GM18867 (cell line): ENCODE measurements around the gene TMEFF2.
"Not testable (repeated sequence)": the region's sequence is repeated elsewhere in the genome, so short reads cannot be mapped to it uniquely, and the experiment has no call there.

Experiments used
- ATAC-seq: cut with Tn5 transposase; IDR thresholded peaks from one replicate; pipeline ENCODE4 v1.9.1; 2021; ENCODE audit warnings: mild to moderate bottlenecking, moderate library complexity; ENCODE audit not compliant: unreplicated experiment

TMEFF2 gene

DNA sequence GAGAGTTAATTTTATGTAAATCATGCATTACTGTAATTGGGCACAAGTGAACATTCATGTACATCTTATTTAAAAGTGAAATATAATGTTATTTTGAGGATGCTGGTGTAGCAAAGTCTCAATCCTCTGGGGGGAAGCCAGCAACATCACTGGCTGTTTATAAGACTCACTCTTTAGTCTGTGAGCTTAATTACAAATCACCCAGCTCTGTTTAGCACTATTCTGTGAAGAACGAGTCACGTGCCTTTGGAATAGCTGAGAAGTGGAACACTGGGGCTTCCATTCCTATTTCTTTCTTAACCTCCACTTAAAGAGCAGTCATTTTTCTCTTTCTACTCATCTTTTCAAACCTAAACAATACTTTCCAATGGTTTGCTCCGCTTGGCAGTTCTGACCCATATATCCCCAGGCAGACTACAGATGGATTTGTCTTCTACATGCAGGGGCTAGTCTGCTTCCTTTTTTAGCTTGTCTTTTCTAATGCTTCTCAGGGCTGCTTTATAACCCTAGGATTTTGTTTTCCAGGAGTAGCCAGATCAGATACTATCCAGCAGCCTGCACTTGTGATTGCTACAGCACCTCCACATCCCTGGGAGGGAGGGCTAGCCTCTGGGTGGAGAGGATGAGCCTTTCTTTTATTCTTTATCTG, 252.5 kb downstream of the TMEFF2 start:
- no peak for ATAC-seq

DNA sequence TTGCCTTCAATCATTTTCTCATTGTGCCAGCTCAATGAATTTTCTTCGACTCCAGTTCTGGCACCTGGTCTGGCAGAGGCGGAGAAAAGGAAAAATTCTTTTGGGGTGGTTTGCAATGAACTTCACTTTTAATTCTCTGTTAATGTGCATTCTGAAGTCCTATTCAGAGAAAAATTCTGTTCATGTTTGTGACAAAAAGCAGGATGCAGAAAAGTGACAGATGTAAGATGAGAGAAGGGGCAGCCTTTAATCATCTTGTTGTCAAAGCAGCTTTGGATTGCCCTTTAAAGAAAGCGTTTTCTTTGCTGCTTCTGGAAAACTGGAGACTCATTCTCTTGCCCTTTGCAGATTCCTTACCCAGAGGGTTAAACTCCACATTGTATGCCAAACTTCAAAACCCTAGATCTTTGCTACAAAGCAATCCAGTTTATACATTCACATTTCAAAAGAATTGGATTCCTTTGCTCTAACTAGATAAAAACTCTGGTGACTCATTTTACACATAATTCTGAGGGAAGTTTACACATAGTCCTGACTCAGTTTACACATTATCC, 253.3 kb downstream of the TMEFF2 start:
- ATAC-seq, result no peak

DNA sequence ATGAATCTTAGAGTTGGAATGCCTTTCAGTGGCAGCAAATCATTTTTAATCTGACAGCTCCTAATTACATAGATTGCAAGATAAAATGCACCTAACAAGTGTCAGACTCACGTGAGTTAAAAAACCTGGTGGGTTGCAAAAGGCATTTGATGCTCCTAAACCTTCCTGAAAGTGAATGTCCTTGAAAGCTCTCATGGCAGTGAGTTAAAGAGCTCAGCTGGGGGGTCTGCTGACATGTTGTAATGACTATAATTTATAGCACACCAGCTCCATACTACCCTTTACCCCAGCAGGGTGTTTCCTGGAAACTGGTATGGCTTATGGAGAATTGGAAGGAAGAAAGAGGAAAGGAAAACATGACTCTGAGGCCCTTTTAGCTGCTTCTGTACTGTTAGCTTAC, 256.0 kb downstream of the TMEFF2 start:
- no peak for ATAC-seq

DNA sequence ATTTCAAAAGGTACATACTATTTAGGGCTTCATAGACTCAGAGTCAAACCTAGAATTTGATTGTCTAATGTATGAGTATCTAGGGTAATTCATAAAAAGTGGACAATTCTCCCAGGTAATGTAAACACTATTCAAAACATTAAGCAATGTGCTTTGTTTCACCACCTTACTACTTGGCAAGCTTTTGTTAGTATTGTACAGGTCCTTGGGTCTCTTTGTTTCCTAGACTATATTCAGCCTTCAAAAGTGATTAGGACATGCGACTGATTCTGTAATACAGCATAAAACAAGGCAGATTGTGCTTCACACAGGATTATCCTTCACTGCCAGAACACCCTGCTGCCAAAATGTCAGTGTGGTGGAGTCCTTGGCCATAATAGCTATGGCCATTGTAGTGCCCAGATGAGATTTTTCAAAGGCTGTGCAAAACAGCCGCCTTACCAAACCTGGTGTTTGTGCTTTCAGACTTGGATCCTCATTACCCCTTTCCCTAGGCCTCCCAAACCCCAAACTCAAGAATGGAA, 257.8 kb downstream of the TMEFF2 start:
- ATAC-seq, result no peak

DNA sequence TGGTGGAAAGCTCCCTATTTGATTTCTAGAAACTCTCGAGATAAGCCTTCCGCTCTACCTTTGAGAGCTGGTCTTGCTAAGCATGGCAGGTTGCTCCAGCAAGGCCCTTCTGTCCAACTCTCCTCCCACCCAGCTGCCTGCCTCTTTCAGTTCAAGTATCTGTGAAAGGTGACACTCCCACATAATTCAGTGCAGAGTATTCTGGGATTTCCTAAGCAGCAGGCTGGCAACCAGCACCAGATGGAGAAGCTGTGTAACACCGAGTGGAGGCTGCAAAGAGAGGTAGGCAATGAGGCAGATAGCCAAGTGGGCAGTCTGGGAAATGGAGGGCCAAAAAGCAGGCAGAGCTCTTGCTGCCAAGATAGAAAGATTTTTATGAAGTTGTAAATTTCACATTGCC, 259.5 kb downstream of the TMEFF2 start:
- ATAC-seq, result no peak

DNA sequence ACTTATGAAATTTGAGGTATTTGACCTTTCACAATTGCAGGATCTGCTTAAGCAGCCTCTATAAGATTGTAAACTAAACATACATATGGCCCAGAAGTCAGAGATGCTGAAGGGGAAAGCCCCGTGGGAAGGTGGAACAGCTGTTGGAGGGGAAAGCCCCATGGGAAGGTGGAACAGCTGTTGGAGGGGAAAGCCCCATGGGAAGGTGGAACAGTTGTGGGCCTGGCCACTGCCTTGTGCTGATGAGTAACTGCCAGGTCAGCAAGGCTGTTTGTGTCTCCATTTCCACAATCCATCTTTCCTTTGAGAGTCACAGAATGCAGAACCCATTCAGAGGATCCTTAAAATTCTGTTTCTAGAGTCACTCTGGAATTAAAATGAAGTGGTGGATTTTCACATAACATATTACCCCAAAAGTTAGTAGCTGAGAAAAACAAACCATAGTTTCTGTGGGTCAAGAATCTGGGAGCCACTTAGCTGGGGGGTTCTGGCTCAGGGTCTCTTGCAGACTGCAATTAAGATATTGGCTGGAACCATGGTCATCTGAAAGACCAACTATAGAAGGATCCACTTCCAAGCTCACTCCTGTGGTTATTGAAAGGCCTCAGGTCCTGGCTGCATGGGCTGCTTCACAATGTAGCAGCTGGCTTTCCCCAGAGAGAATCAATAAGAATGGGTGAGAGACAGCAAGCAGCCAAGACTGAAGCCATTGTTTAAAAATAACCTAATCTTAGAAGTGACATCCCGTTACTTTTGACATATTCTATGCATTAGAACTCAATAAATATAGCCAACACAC, 261.2 kb downstream of the TMEFF2 start:
- ATAC-seq, result peak; percentile 75

DNA sequence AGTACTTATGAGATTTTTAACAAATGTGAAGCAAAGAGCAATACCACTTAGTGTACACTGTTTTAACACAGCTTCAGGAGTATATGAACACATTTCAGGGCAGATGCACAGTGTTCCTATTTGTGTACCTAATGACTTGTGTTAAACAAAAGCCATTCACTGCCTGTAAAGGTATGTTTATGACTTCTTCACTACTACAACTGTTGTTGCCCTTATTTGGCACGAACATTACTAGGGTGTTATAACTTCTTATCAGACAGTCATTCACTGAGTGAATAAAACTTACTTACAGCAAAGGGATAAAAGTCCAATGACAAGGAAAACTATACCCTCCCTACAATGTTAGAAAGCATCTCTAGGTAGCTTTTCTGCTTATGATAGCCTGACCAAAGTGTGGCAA, 262.4 kb downstream of the TMEFF2 start:
- ATAC-seq, result no peak

DNA sequence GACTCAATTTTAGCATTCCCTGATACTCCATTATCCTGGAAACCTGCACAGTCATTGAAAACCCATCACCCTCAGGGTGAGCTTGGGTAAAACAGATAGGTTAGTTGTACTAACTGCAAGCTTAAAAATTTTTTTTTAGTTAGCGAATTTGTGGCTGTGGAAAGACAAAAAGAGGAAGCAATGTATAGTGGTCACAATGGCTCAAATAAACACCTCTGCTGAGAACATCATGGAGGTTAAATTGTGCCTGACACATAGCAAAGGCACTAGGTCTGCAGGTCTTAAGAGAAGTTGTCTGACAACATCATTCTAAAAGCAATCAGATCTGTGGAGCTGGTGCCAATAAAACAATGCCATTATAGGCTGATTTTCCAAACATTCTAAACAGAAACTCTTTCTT, 263.4 kb downstream of the TMEFF2 start:
- ATAC-seq, result peak; percentile 51

DNA sequence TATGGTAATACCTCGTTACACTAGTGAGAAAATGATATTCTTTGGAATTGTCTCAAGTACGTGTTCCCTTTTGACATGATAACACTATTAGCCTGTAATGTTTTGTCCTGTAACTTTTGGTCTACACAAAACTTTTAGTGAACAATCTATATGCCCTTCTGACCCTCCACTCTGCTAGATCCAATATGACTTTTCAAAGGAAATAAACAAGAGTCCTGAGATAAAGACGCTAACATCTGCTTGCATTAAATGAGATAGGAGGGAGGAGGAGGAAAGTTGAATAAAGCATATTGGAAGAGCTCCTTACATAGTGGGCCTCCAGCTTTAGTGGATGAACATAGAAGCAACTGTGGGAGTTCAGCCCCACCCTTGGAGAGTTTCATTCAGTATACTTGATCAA, 264.5 kb downstream of the TMEFF2 start:
- no peak for ATAC-seq

DNA sequence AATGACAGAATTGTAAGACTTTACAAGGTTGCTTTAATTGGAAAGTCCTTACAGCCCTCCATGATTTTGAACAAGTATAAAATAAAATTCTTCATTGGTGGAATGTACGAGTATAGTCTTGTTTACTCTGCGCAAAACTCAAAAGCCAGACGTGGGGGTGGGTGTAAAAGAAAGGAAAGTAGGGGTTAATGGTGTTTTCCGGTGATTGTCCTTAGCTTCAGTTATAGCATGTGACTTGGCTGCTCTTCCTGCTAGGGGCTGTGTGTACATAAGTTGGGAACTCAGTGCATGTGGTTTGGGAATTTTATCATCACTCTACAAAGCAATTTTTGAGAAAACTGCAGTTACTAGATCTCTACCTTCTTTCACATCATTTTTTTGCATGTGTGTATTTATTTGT, 265.4 kb downstream of the TMEFF2 start:
- no peak for ATAC-seq

DNA sequence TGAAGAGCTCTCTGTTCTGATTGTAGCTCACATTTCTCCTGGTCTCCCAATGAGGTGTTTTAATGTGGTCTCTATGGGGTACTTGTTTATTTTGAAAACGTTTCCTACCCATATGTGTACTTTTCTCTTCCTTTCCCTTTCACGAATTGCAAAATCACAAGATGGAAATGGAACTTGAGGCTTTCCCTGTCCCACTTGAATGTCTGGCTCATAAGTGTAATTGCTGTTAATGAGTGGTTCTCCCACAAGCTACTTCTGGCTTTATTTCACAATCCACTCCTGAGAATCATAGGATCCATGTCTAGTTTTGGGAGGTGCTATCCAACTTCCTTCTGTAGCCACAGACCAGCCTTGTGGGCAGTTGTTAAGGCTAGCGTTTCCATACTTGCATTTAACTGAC, 266.7 kb downstream of the TMEFF2 start:
- no peak for ATAC-seq

DNA sequence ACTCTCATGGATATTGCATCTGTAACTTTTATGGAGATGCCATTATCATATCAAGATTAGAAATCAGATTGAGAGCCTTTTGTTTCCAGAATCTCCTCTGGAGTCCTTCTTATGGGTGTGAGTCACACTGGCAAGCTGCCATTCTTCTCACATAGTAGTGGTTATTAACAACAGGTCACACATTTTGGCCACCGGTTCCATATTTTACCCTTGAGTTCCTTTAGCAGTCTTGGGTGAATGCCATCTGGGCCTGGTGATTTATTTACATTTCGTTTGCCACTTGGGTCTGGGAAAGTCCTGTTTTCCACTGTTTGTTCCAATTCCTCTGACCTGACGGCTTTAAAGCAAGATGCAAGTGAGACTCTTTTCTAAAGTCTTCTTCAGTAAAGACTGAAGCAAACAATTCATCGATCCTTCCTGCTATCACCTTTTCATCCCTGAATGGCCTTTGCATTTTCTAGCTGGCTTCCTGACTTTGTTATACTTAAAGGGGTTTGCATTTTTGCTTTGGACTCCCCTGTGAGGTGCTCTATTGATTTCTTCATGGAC, 267.3 kb downstream of the TMEFF2 start:
- peak; percentile 23 for ATAC-seq

DNA sequence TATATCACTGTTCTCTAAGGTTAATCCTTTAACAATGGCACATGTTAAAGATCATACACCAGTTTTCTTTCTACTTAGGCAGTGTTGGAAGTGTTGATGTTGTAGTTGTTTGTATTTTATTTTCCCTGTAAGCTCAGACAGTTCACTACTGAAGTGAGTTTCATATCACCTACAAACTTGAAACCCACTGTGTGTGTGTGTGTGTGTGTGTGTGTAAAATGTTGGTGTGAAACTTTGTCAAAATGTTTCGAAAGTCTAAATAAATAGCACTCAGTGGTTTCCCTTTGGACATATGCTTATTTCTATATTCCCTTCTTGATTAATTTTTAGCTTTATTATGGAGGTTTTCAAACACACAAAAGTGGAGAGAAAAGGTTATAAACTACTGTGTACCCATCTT, 268.1 kb downstream of the TMEFF2 start:
- peak; percentile 25 for ATAC-seq

DNA sequence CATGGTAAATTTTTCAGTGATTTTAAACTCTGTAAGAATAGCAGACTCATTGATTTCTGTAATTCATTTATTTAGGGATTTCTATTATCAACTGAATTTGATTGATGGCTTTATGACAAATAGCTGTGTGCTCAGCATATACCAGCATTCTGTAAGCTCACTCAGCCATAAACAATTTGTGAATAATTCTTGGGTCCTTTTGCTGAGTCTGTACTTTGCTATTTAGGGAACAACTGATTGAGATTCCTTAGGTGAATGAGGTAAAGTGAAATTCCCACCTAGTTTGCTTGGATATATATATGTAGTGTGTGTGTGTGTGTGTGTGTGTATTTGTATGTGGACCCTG, 271.1 kb downstream of the TMEFF2 start:
- no peak for ATAC-seq

DNA sequence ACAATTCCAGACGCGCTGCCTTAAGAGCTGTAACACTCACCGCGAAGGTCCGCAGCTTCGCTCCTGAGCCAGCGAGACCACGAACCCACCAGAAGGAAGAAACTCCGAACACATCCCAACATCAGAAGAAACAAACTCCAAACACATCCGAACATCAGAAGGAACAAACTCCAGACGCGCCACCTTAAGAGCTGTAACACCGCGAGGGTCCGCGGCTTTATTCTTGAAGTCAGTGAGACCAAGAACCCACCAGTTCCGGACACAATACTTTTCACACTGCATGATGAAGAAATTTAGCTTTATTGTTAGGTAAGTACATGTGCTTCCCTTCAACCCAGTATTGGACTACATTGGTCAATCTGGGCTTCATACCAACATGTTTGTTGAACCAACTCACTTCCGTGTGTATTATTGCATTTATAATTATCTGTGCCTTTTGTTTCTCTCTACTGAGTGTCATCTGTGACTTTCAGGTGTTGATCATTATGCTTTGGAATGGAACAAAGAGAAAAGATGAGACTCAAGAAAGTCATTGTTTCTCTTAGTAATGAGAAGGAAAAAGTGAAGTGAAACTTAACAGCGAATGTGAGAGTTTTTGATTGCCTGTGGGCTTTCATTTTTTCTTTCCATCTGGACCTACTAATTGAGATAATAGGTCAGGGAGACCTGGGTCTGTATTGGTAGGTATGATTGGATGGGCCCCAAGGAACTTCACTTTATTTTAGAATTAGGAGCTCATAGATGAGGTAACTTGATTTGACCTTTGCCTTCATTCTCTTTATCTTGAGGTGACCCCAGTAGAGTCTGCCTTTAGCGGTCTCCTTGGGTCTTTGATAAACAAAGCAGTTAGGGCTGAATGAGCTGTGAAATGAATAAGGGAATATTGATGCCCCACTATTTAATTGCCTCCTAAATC, 271.7 kb downstream of the TMEFF2 start:
- ATAC-seq, result peak; percentile 94

DNA sequence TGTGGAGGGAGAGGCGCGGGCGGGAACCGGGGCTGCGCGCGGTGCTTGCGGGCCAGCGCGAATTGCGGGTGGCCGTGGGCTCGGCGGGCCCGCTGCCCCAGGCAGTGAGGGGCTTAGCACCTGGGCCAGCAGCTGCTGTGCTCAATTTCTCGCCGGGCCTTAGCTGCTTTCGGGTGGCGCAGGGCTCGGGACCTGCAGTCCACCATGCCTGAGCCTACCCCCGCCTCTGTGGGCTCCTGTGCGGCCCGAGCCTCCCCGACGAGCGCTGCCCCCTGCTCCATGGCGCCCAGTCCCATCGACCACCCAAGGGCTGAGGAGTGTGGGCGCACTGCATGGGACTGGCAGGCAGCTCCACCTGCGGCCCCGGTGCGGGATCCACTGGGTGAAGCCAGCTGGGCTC, 273.1 kb downstream of the TMEFF2 start:
- not testable (repeated sequence) for ATAC-seq

DNA sequence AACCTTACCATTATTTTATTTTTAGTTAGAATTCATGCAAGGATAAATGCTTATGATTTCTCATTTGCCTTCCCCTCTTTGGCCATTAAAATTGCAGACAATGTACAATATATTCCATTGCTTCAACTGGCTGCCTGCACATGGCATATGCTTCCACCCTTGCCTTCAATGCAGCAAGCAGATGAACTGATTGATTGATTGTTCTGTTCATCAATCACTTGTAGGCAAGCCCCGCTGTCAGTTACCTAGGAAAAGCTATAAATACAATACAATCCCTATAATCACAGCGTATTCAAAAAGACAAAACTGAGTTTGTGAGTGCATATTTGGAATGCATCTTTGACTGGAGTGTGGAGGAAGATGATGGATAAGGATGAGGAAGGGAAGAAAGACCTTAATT, 274.2 kb downstream of the TMEFF2 start:
- no peak for ATAC-seq

DNA sequence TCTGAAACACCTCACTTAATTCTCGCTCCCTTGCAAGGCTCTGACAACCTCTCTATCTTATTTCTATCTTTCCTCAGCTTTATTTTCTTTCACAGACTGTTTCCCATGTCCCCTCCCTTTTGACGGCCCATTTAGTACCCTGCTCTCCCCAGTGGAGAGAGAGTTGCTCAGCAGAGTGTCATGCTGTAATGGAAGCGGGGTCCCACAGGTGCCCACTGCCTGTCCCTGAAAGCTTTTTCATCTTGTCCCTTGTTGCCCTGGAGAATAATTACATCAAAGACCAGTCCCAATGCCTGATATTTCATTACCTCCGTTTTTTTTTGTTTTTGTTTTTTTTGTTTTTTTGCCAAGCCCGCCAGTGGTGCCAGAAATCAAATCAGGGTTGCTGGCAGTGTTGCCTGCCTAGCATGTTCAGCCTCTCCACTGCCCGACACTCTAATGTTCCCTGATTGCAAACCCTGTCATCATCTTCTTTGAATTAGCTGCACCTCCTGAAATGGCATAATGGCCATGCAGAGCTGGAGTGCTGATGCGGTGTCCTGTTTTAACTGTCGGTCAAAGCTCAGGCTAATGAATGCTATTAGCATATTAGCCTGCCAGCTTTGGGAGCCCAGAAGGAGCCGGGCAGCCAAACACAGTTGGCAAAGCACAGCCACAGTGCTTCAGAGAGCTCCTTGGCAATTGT, 276.6 kb downstream of the TMEFF2 start:
- no peak for ATAC-seq

DNA sequence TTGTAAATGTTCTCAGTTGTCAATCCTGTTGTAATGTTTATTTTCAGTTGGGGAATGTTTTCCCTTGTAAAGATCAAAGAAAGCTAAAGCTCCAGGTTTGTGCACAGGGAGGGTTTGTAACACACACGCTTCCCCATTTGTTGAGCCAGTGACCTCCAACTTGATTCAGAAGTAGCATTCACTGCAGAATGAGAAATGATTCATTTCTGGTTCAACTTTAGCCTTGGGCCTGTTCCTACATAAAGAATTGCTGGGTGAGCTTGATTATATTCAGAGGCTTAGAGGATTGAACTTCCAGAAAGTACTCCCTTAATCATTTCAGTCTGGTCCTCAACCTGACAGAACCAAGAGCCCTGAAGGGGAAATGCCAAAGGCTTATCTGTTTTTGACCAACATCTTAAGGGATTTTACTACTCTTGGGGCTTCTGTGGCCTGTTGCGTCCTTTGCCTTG, 277.3 kb downstream of the TMEFF2 start:
- ATAC-seq, result no peak

DNA sequence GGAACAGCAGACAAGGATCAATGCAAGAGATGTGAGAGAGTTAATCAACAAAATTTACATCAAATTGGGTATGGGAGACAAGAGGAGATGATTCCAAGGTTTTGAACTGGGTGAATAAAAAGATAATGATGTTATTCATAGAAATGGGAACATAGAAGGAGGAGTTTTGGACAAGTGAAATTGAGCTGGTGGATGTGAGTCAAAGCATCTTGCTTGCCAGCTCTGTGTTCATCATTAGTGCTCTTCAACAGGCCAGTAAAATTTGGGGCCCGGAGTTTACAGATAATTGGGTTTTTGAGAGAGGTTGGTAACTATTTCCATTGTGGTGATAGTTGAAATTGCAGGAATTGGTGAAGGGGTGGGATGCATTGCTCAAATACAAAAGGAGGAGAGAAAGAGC, 277.9 kb downstream of the TMEFF2 start:
- ATAC-seq, result no peak
